ENCODE measurements around the gene MINPP1. TPM values are rescaled to one million over a fixed set of nuclear protein-coding genes. Genes with fewer than 3 reads are reported as not detected.

The MINPP1 gene
- total and polyA plus RNA-seq, 3 donors from 2014 or later = 15.3 to 32.3 (median 24.3) TPM

DNA sequence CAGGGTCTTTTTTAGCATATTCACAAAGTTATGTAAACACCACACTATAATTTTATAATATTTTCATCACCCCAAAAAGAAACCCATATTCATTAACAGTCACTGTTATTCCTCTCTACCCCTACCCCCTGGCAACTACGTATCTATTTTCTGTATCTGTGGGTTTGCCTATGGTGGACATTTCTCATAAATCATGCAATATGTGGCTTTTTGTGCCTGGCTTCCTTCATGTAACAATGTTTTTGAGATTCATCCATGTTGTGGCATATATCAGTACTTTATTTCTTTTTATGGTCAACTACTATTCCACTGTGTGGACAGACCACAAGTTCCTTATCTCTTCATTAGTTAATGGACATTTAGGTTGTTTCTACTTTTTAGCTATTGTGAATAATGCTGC lies 95.9 kb downstream of the MINPP1 start:
- no peak overlapping the region for H3K27ac ChIP-seq
- no peaks in the 10 kb centered on the region for H3K9me3 ChIP-seq
- no peaks in the 10 kb centered on the region for H3K36me3 ChIP-seq (ENCODE audit: low read depth, missing control alignments)
- H3K4me1 ChIP-seq = no peaks in the 10 kb centered on the region
- H3K27me3 ChIP-seq = no peaks in the 10 kb centered on the region
- 73 to 86% methylated on average over 1 of the region's 1 CpG for WGBS, 2 donors
- no peak for DNase-seq
- H3K4me3 ChIP-seq = no peak overlapping the region
- TF ChIP-seq, protein P1, sequence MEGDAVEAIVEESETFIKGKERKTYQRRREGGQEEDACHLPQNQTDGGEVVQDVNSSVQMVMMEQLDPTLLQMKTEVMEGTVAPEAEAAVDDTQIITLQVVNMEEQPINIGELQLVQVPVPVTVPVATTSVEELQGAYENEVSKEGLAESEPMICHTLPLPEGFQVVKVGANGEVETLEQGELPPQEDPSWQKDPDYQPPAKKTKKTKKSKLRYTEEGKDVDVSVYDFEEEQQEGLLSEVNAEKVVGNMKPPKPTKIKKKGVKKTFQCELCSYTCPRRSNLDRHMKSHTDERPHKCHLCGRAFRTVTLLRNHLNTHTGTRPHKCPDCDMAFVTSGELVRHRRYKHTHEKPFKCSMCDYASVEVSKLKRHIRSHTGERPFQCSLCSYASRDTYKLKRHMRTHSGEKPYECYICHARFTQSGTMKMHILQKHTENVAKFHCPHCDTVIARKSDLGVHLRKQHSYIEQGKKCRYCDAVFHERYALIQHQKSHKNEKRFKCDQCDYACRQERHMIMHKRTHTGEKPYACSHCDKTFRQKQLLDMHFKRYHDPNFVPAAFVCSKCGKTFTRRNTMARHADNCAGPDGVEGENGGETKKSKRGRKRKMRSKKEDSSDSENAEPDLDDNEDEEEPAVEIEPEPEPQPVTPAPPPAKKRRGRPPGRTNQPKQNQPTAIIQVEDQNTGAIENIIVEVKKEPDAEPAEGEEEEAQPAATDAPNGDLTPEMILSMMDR (IDR thresholded peaks at IDR 0.05) = no peak
- TF ChIP-seq POLR2A (IDR thresholded peaks at IDR 0.05) = no peak
- intact Hi-C loops (cut with DNase I; ENCODE audit: low total_unique reads) = no loop called here

Small RNA genes lying within 50 kb of the gene (microRNA-seq; reads per million reads assigned to microRNA genes)
- gene MIR4678 (ENCODE audit: borderline number of aligned reads in 2 of 2, borderline replicate concordance in 1 of 2) = 0 reads per million in 2 donors

Other genes with a start within 250 kb of the MINPP1 start
- 10 to 100 TPM; 10.3 to 12.6 TPM for gene NUTM2D, start 147.1 kb upstream of the MINPP1 start, total RNA-seq
- gene NUTM2D, start 147.1 kb upstream of the MINPP1 start, polyA plus RNA-seq (ENCODE audit: insufficient read depth, low read depth, low replicate concordance) = 8.1 TPM
- gene PAPSS2, start 155.0 kb downstream of the MINPP1 start, total RNA-seq = 1 to 10 TPM; 4.6 to 6.4 TPM
- 20.1 TPM for gene PAPSS2, start 155.0 kb downstream of the MINPP1 start, polyA plus RNA-seq (ENCODE audit: insufficient read depth, low read depth, low replicate concordance)